Testis (tissue), 3 donors: Measurements from ENCODE around the gene OAS2. TPM values are rescaled to one million over a fixed set of nuclear protein-coding genes. Genes with fewer than 3 reads are reported as not detected.

Experiments
- DNase-seq: peaks from one replicate; pipeline ENCODE4 v3.0.0-alpha.2; 2019
- H3K27ac ChIP-seq, 2 donors: fragments of 200-600 bp; sonication (generic); one replicate each; pipeline ENCODE4 v1.5.1; 2019
- H3K27me3 ChIP-seq: fragments of 200-600 bp; sonication (generic); one replicate; pipeline ENCODE4 v1.5.1; 2019
- H3K36me3 ChIP-seq: fragments of 200-600 bp; sonication (generic); one replicate; pipeline ENCODE4 v1.5.1; 2017; ENCODE audit warnings: low read depth; ENCODE audit errors: missing control alignments
- H3K4me1 ChIP-seq: fragments of 200-600 bp; sonication (generic); one replicate; pipeline ENCODE4 v1.5.1; 2019
- H3K4me3 ChIP-seq, 2 donors: fragments of 200-600 bp; sonication (generic); one replicate each; pipeline ENCODE4 v1.5.1; 2017 to 2019
- H3K9me3 ChIP-seq: fragments of 200-600 bp; sonication (generic); one replicate; pipeline ENCODE4 v1.5.1; 2017
- POLR2A ChIP-seq: fragments of 450-650 bp; IDR thresholded peaks from one replicate; pipeline ENCODE4 v1.6.1; 2017; ENCODE audit warnings: antibody characterized with exemption, mild to moderate bottlenecking, moderate library complexity
- WGBS, 2 donors: methylation state at CpG; one replicate each; pipeline ENCODE4 v1.1.5; 2018; 5-methylcytosine and 5-hydroxymethylcytosine counted together
- intact Hi-C: fragments of 100-400 bp; cut with DNase I; formaldehyde crosslinking; loops from one replicate; pipeline ENCODE4 v1.15.1; 2023; ENCODE audit warnings: low total_unique reads
- polyA plus RNA-seq: library from polyadenylated mRNA; stranded (reverse); fragments of 350-450 nt; fragmentation: Illumina TruSeq; extraction: RNeasy Lipid Tissue Mini Kit (QIAGEN cat#74804); gene quantifications from one replicate; pipeline ENCODE4 v1.2.3, GENCODE V29; 2014; ENCODE audit warnings: low read depth, low replicate concordance; ENCODE audit not compliant: insufficient read depth
- total RNA-seq, 2 donors: library from RNA; depleted of rRNA; stranded (reverse); fragments of >200 nt; gene quantifications; one replicate each; pipeline ENCODE4 v1.2.3, GENCODE V29; 2016
- TF ChIP-seq, protein P1 (sequence below), 3 experiments: fragments of 450-650 bp in 2 of 3; fragments of 200-600 bp in 1 of 3; sonication (generic) in 1 of 3; IDR thresholded peaks; one replicate each; pipeline ENCODE4 v1.5.1; 2016 to 2019; ENCODE audit warnings: antibody characterized with exemption in 3 of 3, mild to moderate bottlenecking in 2 of 3, moderate library complexity in 1 of 3

OAS2 gene
- total and polyA plus RNA-seq, 3 donors from 2014 or later = 3.2 to 9.0 (median 3.5) TPM

- WGBS, 2 donors = 63 to 71% methylated on average over 3 of the region's 3 CpGs
- no peaks in the 10 kb centered on the region for H3K9me3 ChIP-seq
- H3K27ac ChIP-seq = no peak overlapping the region
- no peak overlapping the region for H3K4me3 ChIP-seq
- no peaks in the 10 kb centered on the region for H3K4me1 ChIP-seq
- TF ChIP-seq, protein P1, sequence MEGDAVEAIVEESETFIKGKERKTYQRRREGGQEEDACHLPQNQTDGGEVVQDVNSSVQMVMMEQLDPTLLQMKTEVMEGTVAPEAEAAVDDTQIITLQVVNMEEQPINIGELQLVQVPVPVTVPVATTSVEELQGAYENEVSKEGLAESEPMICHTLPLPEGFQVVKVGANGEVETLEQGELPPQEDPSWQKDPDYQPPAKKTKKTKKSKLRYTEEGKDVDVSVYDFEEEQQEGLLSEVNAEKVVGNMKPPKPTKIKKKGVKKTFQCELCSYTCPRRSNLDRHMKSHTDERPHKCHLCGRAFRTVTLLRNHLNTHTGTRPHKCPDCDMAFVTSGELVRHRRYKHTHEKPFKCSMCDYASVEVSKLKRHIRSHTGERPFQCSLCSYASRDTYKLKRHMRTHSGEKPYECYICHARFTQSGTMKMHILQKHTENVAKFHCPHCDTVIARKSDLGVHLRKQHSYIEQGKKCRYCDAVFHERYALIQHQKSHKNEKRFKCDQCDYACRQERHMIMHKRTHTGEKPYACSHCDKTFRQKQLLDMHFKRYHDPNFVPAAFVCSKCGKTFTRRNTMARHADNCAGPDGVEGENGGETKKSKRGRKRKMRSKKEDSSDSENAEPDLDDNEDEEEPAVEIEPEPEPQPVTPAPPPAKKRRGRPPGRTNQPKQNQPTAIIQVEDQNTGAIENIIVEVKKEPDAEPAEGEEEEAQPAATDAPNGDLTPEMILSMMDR (IDR thresholded peaks at IDR 0.05) = no peak
- no peak for TF ChIP-seq POLR2A
- intact Hi-C loops = no loop called here
- no peaks in the 10 kb centered on the region for H3K36me3 ChIP-seq
- H3K27me3 ChIP-seq = no peaks in the 10 kb centered on the region
- no peak for DNase-seq
Observed at GRCh38 chr12:112977139-112977538, 1.2 kb upstream of the OAS2 start.

DNA sequence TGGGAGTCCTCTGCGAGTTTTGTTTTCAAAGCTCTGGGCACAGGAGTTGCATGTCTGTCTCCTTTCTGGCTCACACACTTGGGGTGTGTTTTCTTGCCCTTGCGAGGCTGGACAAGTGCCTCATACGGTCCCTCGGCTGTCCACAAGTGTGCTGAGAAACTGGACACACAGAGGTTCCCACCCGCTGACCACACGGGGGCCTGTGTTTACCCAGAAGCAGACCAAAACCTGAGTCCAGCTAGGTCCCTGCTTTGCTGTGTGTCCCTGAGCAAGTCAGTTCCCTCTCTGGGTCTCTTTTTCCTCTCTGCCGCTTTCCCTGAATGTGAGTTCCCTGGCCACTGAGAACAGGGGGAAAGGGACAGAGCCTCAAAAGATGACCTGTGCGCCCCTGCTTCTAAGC is 678 bp upstream of the OAS2 start:
- DNase-seq = no peak
- H3K36me3 ChIP-seq = no peaks in the 10 kb centered on the region

DNA sequence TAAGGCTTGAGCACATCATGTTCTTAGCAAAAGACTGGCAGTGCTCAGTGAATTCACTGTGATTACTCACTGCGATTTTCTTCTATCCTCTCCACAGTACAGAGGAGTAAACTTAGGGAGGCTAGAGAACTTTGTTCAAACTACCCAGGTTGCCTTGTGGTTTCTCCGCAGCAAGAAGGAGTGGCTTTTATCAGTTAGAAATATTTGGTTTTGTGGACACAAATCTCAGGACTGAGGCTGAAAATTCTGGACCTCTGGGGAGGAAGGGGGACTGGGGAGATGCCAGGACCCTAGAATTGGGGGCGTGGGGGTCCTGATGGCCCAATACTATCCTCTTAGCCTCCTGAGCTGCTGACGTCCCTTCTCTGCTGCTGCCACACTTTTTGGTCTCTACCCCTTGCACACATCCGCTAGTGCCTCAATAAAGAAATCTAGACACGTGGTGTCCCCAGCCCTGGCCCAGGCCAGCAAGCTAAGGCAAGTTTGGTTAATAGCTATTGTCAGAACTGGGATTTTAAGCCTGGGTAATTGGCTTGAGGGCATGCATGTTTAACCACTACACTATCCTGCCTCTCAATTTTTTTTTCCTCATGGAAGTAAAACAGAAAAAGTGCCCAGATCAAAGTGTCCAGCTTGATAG is 842 bp downstream of the OAS2 start:
- DNase-seq = no peak
- Histone ChIP-seq H3K4me1 (no peaks in the 10 kb centered on the region), H3K9me3 (no peaks in the 10 kb centered on the region), H3K4me3 (peak overlapping the region; percentile 53 to 61), H3K27me3 (no peaks in the 10 kb centered on the region), H3K27ac (peak overlapping the region; percentile 73 to 87), H3K36me3 (no peaks in the 10 kb centered on the region)
- no peak for TF ChIP-seq POLR2A
- TF ChIP-seq, protein P1 (IDR thresholded peaks at IDR 0.05) = no peak
- intact Hi-C loops = no loop called here
- WGBS, 2 donors = 49 to 53% methylated on average over 6 of the region's 6 CpGs

More for the DNA sequence above, 678 bp upstream of the OAS2 start:
- TF ChIP-seq, protein P1 (IDR thresholded peaks at IDR 0.05) = no peak
- no peak for TF ChIP-seq POLR2A
- 52 to 56% methylated on average over 3 to 8 of the region's 8 CpGs for WGBS, 2 donors
- no peaks in the 10 kb centered on the region for H3K27me3 ChIP-seq
- peak overlapping the region in 1 of 2 donors; percentile 87 for H3K27ac ChIP-seq
- peak overlapping the region in 1 of 2 donors; percentile 61 for H3K4me3 ChIP-seq
- H3K9me3 ChIP-seq = no peaks in the 10 kb centered on the region
- intact Hi-C loops = no loop called here
- no peaks in the 10 kb centered on the region for H3K4me1 ChIP-seq

GRCh38 chr12:112980491-112981158 is 2.3 kb downstream of the OAS2 start:
- no peaks in the 10 kb centered on the region for H3K4me1 ChIP-seq
- TF ChIP-seq POLR2A = no peak
- TF ChIP-seq, protein P1 (IDR thresholded peaks at IDR 0.05) = no peak
- H3K27me3 ChIP-seq = no peaks in the 10 kb centered on the region
- H3K9me3 ChIP-seq = no peaks in the 10 kb centered on the region
- no peaks in the 10 kb centered on the region for H3K36me3 ChIP-seq
- no peak overlapping the region for H3K27ac ChIP-seq
- no peak for DNase-seq
- 81 to 86% methylated on average over 4 of the region's 4 CpGs for WGBS, 2 donors
- no peak overlapping the region for H3K4me3 ChIP-seq
- intact Hi-C loops = no loop called here
